GM12878 (cell line): Measurements from ENCODE around the gene PTS. TPM values are rescaled to one million over a fixed set of nuclear protein-coding genes. Genes with fewer than 3 reads are reported as not detected.

Experiments used
- ATAC-seq: fragments of 200-7000 bp; cut with Tn5 transposase; 3 replicates; pipeline ENCODE4 v1.9.1; 2020; ENCODE audit warnings: mild to moderate bottlenecking, moderate library complexity
- BruUV-seq: library from RNA; stranded (reverse); fragments of 400-500 nt; replicated peaks from 2 replicates; lab custom pipeline; 2021; lab: Mats Ljungman, UMichigan
- CTCF ChIA-PET: fragments of 300-600 bp; sonication (Branson Sonifier 250); formaldehyde crosslinking; extraction: SDS; loops from one replicate; lab custom pipeline; 2021; ENCODE audit warnings: inconsistent platforms; lab: Yijun Ruan, JAX
- POLR2A ChIA-PET: fragments of 350-600 bp; formaldehyde crosslinking; extraction: SDS; loops from one replicate; lab custom pipeline; 2021; ENCODE audit warnings: inconsistent platforms; lab: Charles Lee
- RAD21 ChIA-PET: fragments of 300-600 bp; sonication (Branson Sonifier 250); formaldehyde crosslinking; loops from one replicate; lab custom pipeline; 2023; ENCODE audit warnings: antibody characterized with exemption; ENCODE audit not compliant: unreplicated experiment; lab: Charles Lee
- SMC1A ChIA-PET: fragments of 300-600 bp; sonication (Branson Sonifier 250); formaldehyde crosslinking; loops from one replicate; lab custom pipeline; 2023; ENCODE audit not compliant: unreplicated experiment, uncharacterized antibody; lab: Charles Lee
- DNase-seq: peaks from one replicate; pipeline ENCODE4 v3.0.0-alpha.2; 2011; ENCODE audit warnings: low read depth, low spot score
- FAIRE-seq: peaks from 3 replicates; lab custom pipeline; 2011; peaks lifted over from hg19 to GRCh38; lab: Jason Lieb, UNC
- H2AFZ ChIP-seq: 2 replicates; pipeline ENCODE4 v1.6.0; 2011; ENCODE audit warnings: low read depth, low read length, control low read depth; ENCODE audit not compliant: control insufficient read depth
- H3K27ac ChIP-seq: 2 replicates; pipeline ENCODE4 v1.5.1; 2011; ENCODE audit warnings: control low read depth; ENCODE audit not compliant: control insufficient read depth, insufficient read depth
- H3K27me3 ChIP-seq, 2 experiments: replicated peaks in 1 of 2; 2 replicates each; pipeline versions ENCODE4 v1.6.0 to v1.6.1; 2011; ENCODE audit warnings: low read length in 1 of 2; ENCODE audit not compliant: control insufficient read depth in 2 of 2, insufficient read depth in 2 of 2
- H3K36me3 ChIP-seq, 2 experiments: 2 replicates each; pipeline ENCODE4 v1.5.1; 2011; ENCODE audit warnings: low read length in 1 of 2; ENCODE audit not compliant: control insufficient read depth in 2 of 2, insufficient read depth in 2 of 2
- H3K4me1 ChIP-seq: 2 replicates; pipeline ENCODE4 v1.6.1; 2011; ENCODE audit warnings: mild to moderate bottlenecking, low read length, moderate library complexity, mixed read lengths; ENCODE audit not compliant: control insufficient read depth, insufficient read depth
- H3K4me2 ChIP-seq: 2 replicates; pipeline ENCODE4 v1.6.0; 2011; ENCODE audit warnings: control low read depth; ENCODE audit not compliant: control insufficient read depth, insufficient read depth
- H3K4me3 ChIP-seq: fragments of 200-600 bp; sonication (generic); 2 replicates; pipeline ENCODE4 v1.5.1; 2016
- H3K79me2 ChIP-seq: 2 replicates; pipeline ENCODE4 v1.6.0; 2011; ENCODE audit warnings: low read length; ENCODE audit not compliant: control insufficient read depth, insufficient read depth
- H3K9ac ChIP-seq: 2 replicates; pipeline ENCODE4 v1.8.0; 2011; ENCODE audit warnings: low read length, control low read depth, mixed read lengths; ENCODE audit not compliant: control insufficient read depth, insufficient read depth
- H3K9me3 ChIP-seq: replicated peaks from 3 replicates; pipeline ENCODE4 v1.5.1; 2011; ENCODE audit warnings: mild to moderate bottlenecking, low read length; ENCODE audit not compliant: control insufficient read depth, insufficient read depth
- H4K20me1 ChIP-seq: 2 replicates; pipeline ENCODE4 v1.6.0; 2011; ENCODE audit not compliant: control insufficient read depth, insufficient read depth
- BACH1 ChIP-seq: fragments of 450-650 bp; IDR thresholded peaks from 2 replicates; pipeline ENCODE4 v1.6.1; 2017; ENCODE audit warnings: mild to moderate bottlenecking, borderline replicate concordance
- CBFB ChIP-seq: IDR thresholded peaks from 2 replicates; pipeline ENCODE4 v1.6.1; 2016; ENCODE audit warnings: antibody characterized with exemption, low read depth
- CBX3 ChIP-seq: fragments of 200-600 bp; sonication (generic); IDR thresholded peaks from 2 replicates; pipeline ENCODE4 v1.6.1; 2016; ENCODE audit warnings: low read depth, borderline replicate concordance
- EP300 ChIP-seq, 2 experiments: fragments of 150-350 bp in 1 of 2; IDR thresholded peaks; 2 replicates each; pipeline ENCODE4 v1.6.1; 2011 to 2012; ENCODE audit warnings: low read depth in 2 of 2, low read length in 2 of 2, borderline replicate concordance in 1 of 2, improper control_type of control experiment in 1 of 2, inconsistent platforms in 1 of 2; ENCODE audit not compliant: control insufficient read depth in 1 of 2
- FOS ChIP-seq: IDR thresholded peaks from 3 replicates; pipeline ENCODE4 v1.6.1; 2011; ENCODE audit warnings: borderline replicate concordance; ENCODE audit not compliant: insufficient read length; ENCODE audit errors: extremely low read depth
- HDAC2 ChIP-seq: fragments of 200-600 bp; sonication (generic); IDR thresholded peaks from 2 replicates; pipeline ENCODE4 v1.6.1; 2017
- JUND ChIP-seq: IDR thresholded peaks from 2 replicates; pipeline ENCODE4 v1.6.1; 2012; ENCODE audit warnings: low read depth, mild to moderate bottlenecking, low read length, improper control_type of control experiment, moderate library complexity
- RAD51 ChIP-seq: fragments of 450-650 bp; IDR thresholded peaks from 2 replicates; pipeline ENCODE4 v1.6.1; 2016; ENCODE audit warnings: moderate library complexity, mild to moderate bottlenecking, inconsistent platforms
- SRF ChIP-seq, 2 experiments: IDR thresholded peaks; 2 replicates each; pipeline ENCODE4 v1.6.1; 2011; ENCODE audit warnings: low read depth in 2 of 2, low read length in 2 of 2, mild to moderate bottlenecking in 1 of 2, moderate library complexity in 1 of 2
- SUZ12 ChIP-seq: fragments of 200-600 bp; sonication (generic); IDR thresholded peaks from one replicate; pipeline ENCODE4 v1.6.1; 2018; ENCODE audit warnings: antibody characterized with exemption, mild to moderate bottlenecking; ENCODE audit not compliant: unreplicated experiment
- YBX1 ChIP-seq: fragments of 450-650 bp; IDR thresholded peaks from 2 replicates; pipeline ENCODE4 v1.6.1; 2016; ENCODE audit warnings: antibody characterized with exemption
- ZNF217 ChIP-seq: fragments of 450-650 bp; IDR thresholded peaks from 2 replicates; pipeline ENCODE4 v1.6.1; 2017; ENCODE audit warnings: antibody characterized with exemption, mild to moderate bottlenecking
- WGBS: methylation state at CpG from one replicate; pipeline ENCODE4 v1.1.6; 2016; ENCODE audit warnings: low lambda C conversion rate; ENCODE audit not compliant: insufficient replicate concordance, insufficient coverage; ENCODE audit errors: missing lambda C conversion rate; 5-methylcytosine and 5-hydroxymethylcytosine counted together
- in situ Hi-C: fragments of 300-500 bp; cut with MboI; formaldehyde crosslinking; loops from 9 replicates; pipeline ENCODE4 v1.14.3; 2018; ENCODE audit warnings: mixed read lengths
- intact Hi-C: fragments of 100-400 bp; cut with micrococcal nuclease; formaldehyde crosslinking; loops from one replicate; pipeline ENCODE4 v1.14.2; 2022; ENCODE audit not compliant: unreplicated experiment
- polyA plus RNA-seq, 11 experiments: library from polyadenylated mRNA; depleted of rRNA in 4 of 11; unstranded in 6 of 11; stranded (reverse) in 5 of 11; fragments of >200 nt; fragmentation: Nextera tagmentation in 4 of 11; fragmentation: Illumina TruSeq in 1 of 11; extraction: Ambion mirVana in 4 of 11; extraction: Trizol in 1 of 11; gene quantifications; 1 replicate in 1 of 11; 2 replicates in 10 of 11; pipeline versions ENCODE4 v1.2.1 to v1.2.3, GENCODE V29; 2011 to 2016; ENCODE audit warnings: inconsistent platforms in 2 of 11, missing spikeins in 2 of 11, low read depth in 1 of 11
- total RNA-seq, 4 experiments: library from RNA; depleted of rRNA in 3 of 4; stranded (reverse); fragments of >200 nt in 3 of 4; fragmentation: Illumina TruSeq in 1 of 4; extraction: Trizol in 1 of 4; gene quantifications; 2 replicates each; pipeline versions ENCODE4 v1.2.1 to v1.2.3, GENCODE V29; 2013 to 2021
- TF ChIP-seq, protein P1 (sequence below): IDR thresholded peaks from 2 replicates; pipeline ENCODE4 v1.6.1; 2012; ENCODE audit warnings: low read length, inconsistent platforms
- TF ChIP-seq, protein P2 (sequence below): IDR thresholded peaks from 2 replicates; pipeline ENCODE4 v1.6.1; 2011; ENCODE audit warnings: low read depth, low read length, improper control_type of control experiment, borderline replicate concordance
- TF ChIP-seq, protein P3 (sequence below): fragments of 450-650 bp; IDR thresholded peaks from 2 replicates; pipeline ENCODE4 v1.6.1; 2014; ENCODE audit warnings: mild to moderate bottlenecking
- TF ChIP-seq, protein P4 (sequence below): fragments of 450-650 bp; formaldehyde crosslinking; IDR thresholded peaks from 2 replicates; pipeline ENCODE4 v1.4.0; 2020; ENCODE audit warnings: mild to moderate bottlenecking, moderate library complexity

PTS gene
- total and polyA plus RNA-seq, 10 of the 15 experiments (the other 5 are each of a cell fraction or from before 2014, with no cell fraction given): 11.7 to 47.6 (median 15.5) TPM

DNA sequence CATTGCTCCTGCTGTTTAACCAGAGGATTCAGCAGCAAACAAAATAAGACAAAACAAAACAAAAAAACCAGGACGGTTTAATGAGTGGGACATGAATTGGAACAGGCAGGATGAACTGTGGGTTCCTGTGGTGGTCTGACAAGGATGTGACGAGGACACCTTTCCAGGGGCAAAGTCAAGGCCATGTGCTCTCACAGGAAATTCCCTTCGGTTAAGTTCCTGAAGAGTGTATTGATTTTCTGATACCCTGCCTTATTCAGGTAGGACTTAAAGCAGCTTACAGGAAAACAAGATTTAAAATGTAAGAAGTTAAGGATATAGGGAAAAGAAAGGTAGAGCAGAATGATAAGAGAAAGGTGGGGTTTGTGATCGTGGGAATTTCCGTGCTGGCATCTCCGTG is 42.9 kb downstream of the PTS start (continued):
- TF ChIP-seq, protein P1, sequence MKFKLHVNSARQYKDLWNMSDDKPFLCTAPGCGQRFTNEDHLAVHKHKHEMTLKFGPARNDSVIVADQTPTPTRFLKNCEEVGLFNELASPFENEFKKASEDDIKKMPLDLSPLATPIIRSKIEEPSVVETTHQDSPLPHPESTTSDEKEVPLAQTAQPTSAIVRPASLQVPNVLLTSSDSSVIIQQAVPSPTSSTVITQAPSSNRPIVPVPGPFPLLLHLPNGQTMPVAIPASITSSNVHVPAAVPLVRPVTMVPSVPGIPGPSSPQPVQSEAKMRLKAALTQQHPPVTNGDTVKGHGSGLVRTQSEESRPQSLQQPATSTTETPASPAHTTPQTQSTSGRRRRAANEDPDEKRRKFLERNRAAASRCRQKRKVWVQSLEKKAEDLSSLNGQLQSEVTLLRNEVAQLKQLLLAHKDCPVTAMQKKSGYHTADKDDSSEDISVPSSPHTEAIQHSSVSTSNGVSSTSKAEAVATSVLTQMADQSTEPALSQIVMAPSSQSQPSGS: no peak
- TF ChIP-seq CBX3: no peak
- TF ChIP-seq YBX1: no peak
- no peak for TF ChIP-seq HDAC2
- TF ChIP-seq JUND: no peak
- TF ChIP-seq EP300 (IDR thresholded peaks at IDR 0.05; ENCODE audit: borderline replicate concordance in 1 of 2, control insufficient read depth in 1 of 2, low read depth in 2 of 2, low read length in 2 of 2): no peak
- TF ChIP-seq, protein P2, sequence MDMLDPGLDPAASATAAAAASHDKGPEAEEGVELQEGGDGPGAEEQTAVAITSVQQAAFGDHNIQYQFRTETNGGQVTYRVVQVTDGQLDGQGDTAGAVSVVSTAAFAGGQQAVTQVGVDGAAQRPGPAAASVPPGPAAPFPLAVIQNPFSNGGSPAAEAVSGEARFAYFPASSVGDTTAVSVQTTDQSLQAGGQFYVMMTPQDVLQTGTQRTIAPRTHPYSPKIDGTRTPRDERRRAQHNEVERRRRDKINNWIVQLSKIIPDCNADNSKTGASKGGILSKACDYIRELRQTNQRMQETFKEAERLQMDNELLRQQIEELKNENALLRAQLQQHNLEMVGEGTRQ: no peak

DNA sequence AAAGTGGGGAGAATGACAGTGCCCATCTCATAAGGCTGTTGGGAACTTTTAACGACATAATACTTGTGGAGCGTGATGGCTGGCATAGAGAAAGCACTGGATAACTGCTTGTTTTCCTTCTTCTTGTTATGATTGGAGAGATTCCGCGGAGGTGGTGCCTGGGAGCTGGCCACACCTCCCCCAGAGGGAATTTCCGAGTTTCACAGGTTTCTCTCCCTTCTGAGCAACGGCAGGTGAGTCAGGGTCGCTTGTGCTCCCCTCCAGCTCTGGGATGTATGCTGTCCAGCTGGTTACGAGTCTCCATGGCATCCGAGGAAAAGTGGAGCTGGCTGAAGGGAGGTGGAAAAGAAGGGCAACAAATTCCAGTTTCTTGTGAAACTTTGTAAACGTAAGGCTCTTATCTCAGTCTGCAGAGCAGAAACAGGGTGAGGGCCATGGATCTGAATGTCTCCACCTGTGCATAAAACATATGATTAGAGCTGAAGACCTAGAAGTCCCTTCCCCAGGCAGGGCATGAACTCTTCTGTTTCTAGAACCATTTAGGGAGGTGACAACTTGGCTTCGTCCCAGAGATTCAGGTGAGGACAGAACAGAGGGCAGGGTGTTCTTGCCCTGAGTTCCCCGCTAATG is 44.4 kb downstream of the PTS start:
- BruUV-seq: no TSS peak
- SMC1A ChIA-PET: interaction anchor here (0.6 to 2.1 kb wide), 3 partner anchors 10 to 47 kb away, joined by 3 to 12 read pairs (median 4); no protein-coding TSS in a partner anchor
- no peak overlapping the region for H3K27ac ChIP-seq
- no peaks in the 10 kb centered on the region for H3K9me3 ChIP-seq
- no peak overlapping the region for H3K9ac ChIP-seq
- no peaks in the 10 kb centered on the region for H4K20me1 ChIP-seq
- no peak for DNase-seq
- H3K36me3 ChIP-seq: no peaks in the 10 kb centered on the region
- FAIRE-seq: no peak
- no peaks in the 10 kb centered on the region for H3K27me3 ChIP-seq
- no peaks in the 10 kb centered on the region for H3K79me2 ChIP-seq
- ATAC-seq: no peak
- H3K4me3 ChIP-seq: no peak overlapping the region
- POLR2A ChIA-PET: no interaction called here
- 63% methylated on average over 12 of the region's 12 CpGs for WGBS
- in situ Hi-C loops: loop anchor here (10.0 kb wide), 1 partner anchor 336 kb away; the partner anchor contains the start of gene DIXDC1
- intact Hi-C loops: no loop called here
- RAD21 ChIA-PET: interaction anchor here (0.7 kb wide), 1 partner anchor 9 kb away, joined by 3 read pairs; no protein-coding TSS in a partner anchor
- CTCF ChIA-PET: interaction anchor here (1.2 to 2.7 kb wide), 2 partner anchors 11 to 51 kb away, joined by 3 to 24 read pairs; no protein-coding TSS in a partner anchor
- no peaks in the 10 kb centered on the region for H3K4me1 ChIP-seq
- no peak overlapping the region for H3K4me2 ChIP-seq
- no peak overlapping the region for H2AFZ ChIP-seq
- no peak for TF ChIP-seq RAD51
- TF ChIP-seq SUZ12: no peak
- TF ChIP-seq ZNF217: no peak
- TF ChIP-seq, protein P3, sequence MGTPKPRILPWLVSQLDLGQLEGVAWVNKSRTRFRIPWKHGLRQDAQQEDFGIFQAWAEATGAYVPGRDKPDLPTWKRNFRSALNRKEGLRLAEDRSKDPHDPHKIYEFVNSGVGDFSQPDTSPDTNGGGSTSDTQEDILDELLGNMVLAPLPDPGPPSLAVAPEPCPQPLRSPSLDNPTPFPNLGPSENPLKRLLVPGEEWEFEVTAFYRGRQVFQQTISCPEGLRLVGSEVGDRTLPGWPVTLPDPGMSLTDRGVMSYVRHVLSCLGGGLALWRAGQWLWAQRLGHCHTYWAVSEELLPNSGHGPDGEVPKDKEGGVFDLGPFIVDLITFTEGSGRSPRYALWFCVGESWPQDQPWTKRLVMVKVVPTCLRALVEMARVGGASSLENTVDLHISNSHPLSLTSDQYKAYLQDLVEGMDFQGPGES: no peak
- TF ChIP-seq, protein P4, sequence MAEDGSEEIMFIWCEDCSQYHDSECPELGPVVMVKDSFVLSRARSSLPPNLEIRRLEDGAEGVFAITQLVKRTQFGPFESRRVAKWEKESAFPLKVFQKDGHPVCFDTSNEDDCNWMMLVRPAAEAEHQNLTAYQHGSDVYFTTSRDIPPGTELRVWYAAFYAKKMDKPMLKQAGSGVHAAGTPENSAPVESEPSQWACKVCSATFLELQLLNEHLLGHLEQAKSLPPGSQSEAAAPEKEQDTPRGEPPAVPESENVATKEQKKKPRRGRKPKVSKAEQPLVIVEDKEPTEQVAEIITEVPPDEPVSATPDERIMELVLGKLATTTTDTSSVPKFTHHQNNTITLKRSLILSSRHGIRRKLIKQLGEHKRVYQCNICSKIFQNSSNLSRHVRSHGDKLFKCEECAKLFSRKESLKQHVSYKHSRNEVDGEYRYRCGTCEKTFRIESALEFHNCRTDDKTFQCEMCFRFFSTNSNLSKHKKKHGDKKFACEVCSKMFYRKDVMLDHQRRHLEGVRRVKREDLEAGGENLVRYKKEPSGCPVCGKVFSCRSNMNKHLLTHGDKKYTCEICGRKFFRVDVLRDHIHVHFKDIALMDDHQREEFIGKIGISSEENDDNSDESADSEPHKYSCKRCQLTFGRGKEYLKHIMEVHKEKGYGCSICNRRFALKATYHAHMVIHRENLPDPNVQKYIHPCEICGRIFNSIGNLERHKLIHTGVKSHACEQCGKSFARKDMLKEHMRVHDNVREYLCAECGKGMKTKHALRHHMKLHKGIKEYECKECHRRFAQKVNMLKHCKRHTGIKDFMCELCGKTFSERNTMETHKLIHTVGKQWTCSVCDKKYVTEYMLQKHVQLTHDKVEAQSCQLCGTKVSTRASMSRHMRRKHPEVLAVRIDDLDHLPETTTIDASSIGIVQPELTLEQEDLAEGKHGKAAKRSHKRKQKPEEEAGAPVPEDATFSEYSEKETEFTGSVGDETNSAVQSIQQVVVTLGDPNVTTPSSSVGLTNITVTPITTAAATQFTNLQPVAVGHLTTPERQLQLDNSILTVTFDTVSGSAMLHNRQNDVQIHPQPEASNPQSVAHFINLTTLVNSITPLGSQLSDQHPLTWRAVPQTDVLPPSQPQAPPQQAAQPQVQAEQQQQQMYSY (CRISPR knock-in tag): no peak
- no peak for TF ChIP-seq FOS
- TF ChIP-seq CBFB: no peak
- TF ChIP-seq BACH1: no peak
- no peak for TF ChIP-seq SRF (IDR thresholded peaks at IDR 0.05; ENCODE audit: low read depth in 2 of 2, low read length in 2 of 2)
